Fibroblast of mammary gland (primary cell): ENCODE measurements around the gene LVRN.

Source experiments
- DNase-seq: peaks from one replicate; pipeline ENCODE4 v3.0.0-alpha.2; 2010; ENCODE audit warnings: low read depth
- H3K4me3 ChIP-seq: 2 replicates; pipeline ENCODE4 v1.5.1; 2011; ENCODE audit warnings: low read depth, mild to moderate bottlenecking, low read length, moderate library complexity; ENCODE audit not compliant: control insufficient read depth
- CTCF ChIP-seq: conservative IDR thresholded peaks from 2 replicates; pipeline ENCODE4 v1.5.1; 2011; ENCODE audit warnings: low read depth, low read length, inconsistent platforms; ENCODE audit not compliant: control insufficient read depth, insufficient read depth

LVRN gene

GRCh38 chr5:115961381-115962238, 665 bp upstream of the LVRN start:
- H3K4me3 ChIP-seq: peak overlapping the region; percentile 3
- TF ChIP-seq CTCF: no peak
- no peak for DNase-seq

- DNase-seq: no peak
- peak overlapping the region; percentile 23 for H3K4me3 ChIP-seq
- TF ChIP-seq CTCF: no peak
Observed at GRCh38 chr5:115962565-115963402, 509 bp downstream of the LVRN start.

DNA sequence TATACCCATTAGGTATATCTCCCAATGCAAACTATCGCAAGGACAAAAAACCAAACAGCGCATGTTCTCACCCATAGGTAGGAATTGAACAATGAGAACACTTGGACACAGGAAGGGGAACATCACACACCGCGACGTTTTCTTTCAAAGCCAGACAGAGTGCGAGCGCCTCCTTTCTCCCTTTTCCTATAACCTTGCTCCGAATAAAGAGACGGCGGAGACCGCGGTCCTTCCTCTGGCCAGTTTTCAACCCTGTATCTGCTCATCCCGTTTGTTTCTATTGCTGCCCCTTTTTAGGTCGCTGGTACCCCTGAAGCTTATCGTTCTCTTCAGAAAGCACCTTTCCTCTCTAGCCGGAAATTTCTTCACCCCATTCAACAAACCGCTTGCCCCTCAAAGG, 1.3 kb downstream of the LVRN start:
- TF ChIP-seq CTCF: no peak
- DNase-seq: no peak
- H3K4me3 ChIP-seq: no peak overlapping the region

DNA sequence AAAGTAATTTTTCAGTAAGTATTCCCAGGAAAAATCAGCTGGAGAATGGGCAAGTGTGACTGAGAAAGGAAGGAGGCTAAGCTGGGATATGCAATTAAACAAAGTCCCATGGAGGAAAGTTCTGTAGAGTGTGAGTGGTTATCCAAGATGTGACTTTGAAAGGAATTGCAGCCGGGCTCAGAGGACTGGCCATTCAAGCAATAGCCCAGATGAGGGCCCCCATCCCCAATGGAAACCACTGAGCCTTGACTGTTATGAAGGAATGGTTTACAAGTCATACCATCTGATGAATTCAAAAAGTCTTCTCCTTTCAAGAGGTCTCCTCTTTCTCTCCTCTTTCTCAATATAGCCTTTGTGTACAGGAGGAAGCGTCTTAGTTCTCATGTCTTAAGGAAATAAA, 6.5 kb downstream of the LVRN start:
- no peak overlapping the region for H3K4me3 ChIP-seq
- no peak for TF ChIP-seq CTCF
- no peak for DNase-seq

DNA sequence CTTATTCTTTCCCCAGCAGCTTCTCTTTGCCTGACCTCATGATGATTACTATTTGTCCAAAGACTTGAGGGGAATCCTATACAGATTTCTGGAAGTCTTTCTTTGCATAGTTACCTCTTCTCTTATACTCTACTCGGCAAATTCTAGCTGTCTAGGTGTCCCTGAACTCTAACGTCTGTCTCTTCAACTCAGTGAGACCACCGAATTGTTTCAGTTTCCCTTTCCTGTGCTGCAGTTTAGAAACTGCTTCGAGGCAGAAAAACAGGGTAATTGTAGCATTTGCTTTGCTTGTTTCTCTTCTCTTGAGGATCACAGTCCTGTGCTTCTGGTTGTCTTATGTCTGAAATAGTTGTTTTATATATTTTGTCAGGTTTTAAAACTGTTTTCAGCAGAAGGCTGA, 14.8 kb downstream of the LVRN start:
- DNase-seq: no peak
- no peak for TF ChIP-seq CTCF
- H3K4me3 ChIP-seq: no peak overlapping the region

- peak; percentile 77 for DNase-seq
- no peak overlapping the region for H3K4me3 ChIP-seq
- TF ChIP-seq CTCF: no peak
Observed at GRCh38 chr5:115977988-115978387, 15.7 kb downstream of the LVRN start.
